NCI-H146 treated with DMSO at 0.1 percent for 48 hours (cell line): ENCODE data around the gene CAMK1.

Experiments used
- DNase-seq: peaks from one replicate; lab custom pipeline; 2025; ENCODE audit not compliant: unreplicated experiment; lab: John Stamatoyannopoulos, UW

CAMK1 gene

GRCh38 chr3:9713142-9713541, 56.6 kb downstream of the CAMK1 start:
- no peak for DNase-seq

GRCh38 chr3:9712415-9712814, 57.3 kb downstream of the CAMK1 start:
- no peak for DNase-seq

- DNase-seq, result no peak
These were observed 59.5 kb downstream of the CAMK1 start for GRCh38 chr3:9710174-9710739.
